Measurements from ENCODE around the gene FAM180B. TPM values are rescaled to one million over a fixed set of nuclear protein-coding genes. Genes with fewer than 3 reads are reported as not detected.

The FAM180B gene
- total RNA-seq (under 1 TPM in 3 of 5 donors, not detected in 2; 0.20 to 0.51 (median 0.28) TPM), total RNA-seq (0 to 0.68 (median 0.20) reads per million in 29 experiments)
- 0.17 TPM for total RNA-seq (2013)

- ATAC-seq (replicated peaks in 1 of 4) (no peak), DNase-seq (no peak)
- no peaks in the 10 kb centered on the region for H3K9me3 Mint-ChIP-seq
- Histone ChIP-seq H3K27ac (ENCODE audit: low read length) (no peak within 1 kb of the TSS), H3K36me3 (ENCODE audit: control insufficient read depth in 2 of 2, extremely low read depth in 1 of 2, insufficient read depth in 1 of 2, low read length in 1 of 2) (peaks cover 20 to 37% of the 10 kb centered on the region in 2 donors), H3K9me3 (no peaks in the 10 kb centered on the region), H3K4me1 (ENCODE audit: control insufficient read depth in 1 of 2, extremely low read depth in 1 of 2, insufficient read depth in 2 of 2, low read length in 2 of 2) (no peaks in the 10 kb centered on the region), H3K4me3 (ENCODE audit: control insufficient read depth in 1 of 2, extremely low read depth in 1 of 2, low read length in 1 of 2) (no peak within 1 kb of the TSS), H3K27me3 (replicated peaks in 1 of 2; ENCODE audit: control insufficient read depth in 2 of 2, extremely low read depth in 1 of 2, insufficient read depth in 2 of 2, low read length in 1 of 2) (no peaks in the 10 kb centered on the region)
- WGBS (ENCODE audit: insufficient coverage), result 91% methylated on average over 11 of the region's 12 CpGs
- POLR2A ChIA-PET, result interaction anchor here in 1 of 2 donors (0.5 kb wide), 1 partner anchor 180 kb away, joined by 3 read pairs; no protein-coding TSS in a partner anchor
- no peak within 1 kb of the TSS for H3K27ac Mint-ChIP-seq
- H3K4me1 Mint-ChIP-seq, result peaks cover 0 to 6% (median 1%) of the 10 kb centered on the region in 3 donors
- H3K4me3 Mint-ChIP-seq, result no peak within 1 kb of the TSS
- H3K36me3 Mint-ChIP-seq, result peaks cover 27% of the 10 kb centered on the region
- no peaks in the 10 kb centered on the region for H3K27me3 Mint-ChIP-seq
- CTCF ChIA-PET, result interaction anchor here in 1 of 2 donors (0.5 kb wide), 1 partner anchor 270 kb away, joined by 3 read pairs; no protein-coding TSS in a partner anchor
Measured at GRCh38 chr11:47586098-47586855, at the start of gene FAM180B. Gene FAM180B (plus strand): TSS chr11:47586678. CDS start chr11:47586769, 91 bp downstream.

- Mint-ChIP-seq H3K4me1 (peaks cover 53 to 72% (median 65%) of the 10 kb centered on the region in 3 donors), H3K9me3 (peaks cover 0 to 3% (median 0%) of the 10 kb centered on the region in 3 donors), H3K27ac (no peak overlapping the region), H3K27me3 (no peaks in the 10 kb centered on the region), H3K4me3 (no peak overlapping the region), H3K36me3 (peaks cover 13% of the 10 kb centered on the region)
- DNase-seq, result no peak
- peaks cover 4 to 43% of the 10 kb centered on the region in 2 experiments for H3K4me1 ChIP-seq (ENCODE audit: control insufficient read depth in 1 of 2, extremely low read depth in 1 of 2, insufficient read depth in 2 of 2, low read length in 2 of 2)
- ChIA-PET CTCF (interaction anchor here in 1 of 2 donors (0.7 kb wide), 1 partner anchor 10 kb away, joined by 7 read pairs; no protein-coding TSS in a partner anchor), POLR2A (interaction anchor here in 1 of 2 donors (0.6 to 0.7 kb wide), 3 partner anchors 25 to 1512 kb away, joined by 4 to 5 read pairs (median 4); no protein-coding TSS in a partner anchor)
- H3K36me3 ChIP-seq (ENCODE audit: control insufficient read depth in 2 of 2, extremely low read depth in 1 of 2, insufficient read depth in 1 of 2, low read length in 1 of 2), result peaks cover 0 to 7% of the 10 kb centered on the region in 2 donors
- H3K9me3 ChIP-seq, result no peaks in the 10 kb centered on the region
- no peak overlapping the region for H3K27ac ChIP-seq (ENCODE audit: low read length)
- H3K27me3 ChIP-seq (replicated peaks in 1 of 2; ENCODE audit: control insufficient read depth in 2 of 2, extremely low read depth in 1 of 2, insufficient read depth in 2 of 2, low read length in 1 of 2), result no peaks in the 10 kb centered on the region
- no peak overlapping the region for H3K4me3 ChIP-seq (ENCODE audit: control insufficient read depth in 1 of 2, extremely low read depth in 1 of 2, low read length in 1 of 2)
- no peak for ATAC-seq (replicated peaks in 1 of 4)
- WGBS (ENCODE audit: insufficient coverage), result 80% methylated on average over 1 of the region's 3 CpGs
Measured at GRCh38 chr11:47536915-47537314, 49.6 kb upstream of the FAM180B start.

- Mint-ChIP-seq H3K27ac (peak overlapping the region in 1 of 2 donors; percentile 49), H3K36me3 (peaks cover 14% of the 10 kb centered on the region), H3K27me3 (no peaks in the 10 kb centered on the region), H3K9me3 (peaks cover 0 to 3% (median 0%) of the 10 kb centered on the region in 3 donors), H3K4me3 (peak overlapping the region in 1 of 3 donors; percentile 53), H3K4me1 (peaks cover 54 to 76% (median 69%) of the 10 kb centered on the region in 3 donors)
- ATAC-seq (replicated peaks in 1 of 4), result no peak
- Histone ChIP-seq H3K27ac (ENCODE audit: low read length) (no peak overlapping the region), H3K9me3 (no peaks in the 10 kb centered on the region), H3K36me3 (ENCODE audit: control insufficient read depth in 2 of 2, extremely low read depth in 1 of 2, insufficient read depth in 1 of 2, low read length in 1 of 2) (peaks cover 0 to 7% of the 10 kb centered on the region in 2 donors), H3K4me1 (ENCODE audit: control insufficient read depth in 1 of 2, extremely low read depth in 1 of 2, insufficient read depth in 2 of 2, low read length in 2 of 2) (peaks cover 4 to 49% of the 10 kb centered on the region in 2 experiments), H3K27me3 (replicated peaks in 1 of 2; ENCODE audit: control insufficient read depth in 2 of 2, extremely low read depth in 1 of 2, insufficient read depth in 2 of 2, low read length in 1 of 2) (no peaks in the 10 kb centered on the region), H3K4me3 (ENCODE audit: control insufficient read depth in 1 of 2, extremely low read depth in 1 of 2, low read length in 1 of 2) (no peak overlapping the region)
- ChIA-PET CTCF (interaction anchor here in 1 of 2 donors (0.7 to 1.5 kb wide), 3 partner anchors 14 to 81 kb away, joined by 3 to 5 read pairs (median 3); no protein-coding TSS in a partner anchor), POLR2A (no interaction called here)
- WGBS (ENCODE audit: insufficient coverage), result 87% methylated on average over 8 of the region's 10 CpGs
- DNase-seq, result no peak
Measured at GRCh38 chr11:47538741-47539565, 47.5 kb upstream of the FAM180B start.

- H3K4me3 Mint-ChIP-seq, result peak overlapping the region in 1 of 3 donors; percentile 66
- DNase-seq (no peak), ATAC-seq (replicated peaks in 1 of 4) (no peak)
- POLR2A ChIA-PET, result no interaction called here
- no CpG with 5 or more reads among the region's 2 CpGs for WGBS (ENCODE audit: insufficient coverage)
- H3K36me3 Mint-ChIP-seq, result peaks cover 16% of the 10 kb centered on the region
- CTCF ChIA-PET, result interaction anchor here in 1 of 2 donors (0.6 to 1.5 kb wide), 4 partner anchors 11 to 171 kb away, joined by 3 to 5 read pairs (median 4); no protein-coding TSS in a partner anchor
- H3K9me3 Mint-ChIP-seq, result peaks cover 0 to 3% (median 0%) of the 10 kb centered on the region in 3 donors
- Histone ChIP-seq H3K9me3 (no peaks in the 10 kb centered on the region), H3K4me3 (ENCODE audit: control insufficient read depth in 1 of 2, extremely low read depth in 1 of 2, low read length in 1 of 2) (no peak overlapping the region), H3K27me3 (replicated peaks in 1 of 2; ENCODE audit: control insufficient read depth in 2 of 2, extremely low read depth in 1 of 2, insufficient read depth in 2 of 2, low read length in 1 of 2) (no peaks in the 10 kb centered on the region), H3K27ac (ENCODE audit: low read length) (no peak overlapping the region), H3K4me1 (ENCODE audit: control insufficient read depth in 1 of 2, extremely low read depth in 1 of 2, insufficient read depth in 2 of 2, low read length in 2 of 2) (peaks cover 4 to 51% of the 10 kb centered on the region in 2 experiments), H3K36me3 (ENCODE audit: control insufficient read depth in 2 of 2, extremely low read depth in 1 of 2, insufficient read depth in 1 of 2, low read length in 1 of 2) (peaks cover 0 to 7% of the 10 kb centered on the region in 2 donors)
- peak overlapping the region in 1 of 2 donors; percentile 12 for H3K27ac Mint-ChIP-seq
- no peaks in the 10 kb centered on the region for H3K27me3 Mint-ChIP-seq
- H3K4me1 Mint-ChIP-seq, result peaks cover 61 to 81% (median 75%) of the 10 kb centered on the region in 3 donors
Measured at GRCh38 chr11:47539681-47540039, 46.8 kb upstream of the FAM180B start.

GRCh38 chr11:47541070-47541469 lies 45.4 kb upstream of the FAM180B start:
- H3K36me3 ChIP-seq (ENCODE audit: control insufficient read depth in 2 of 2, extremely low read depth in 1 of 2, insufficient read depth in 1 of 2, low read length in 1 of 2), result peaks cover 0 to 3% of the 10 kb centered on the region in 2 donors
- Mint-ChIP-seq H3K4me1 (peaks cover 59 to 78% (median 74%) of the 10 kb centered on the region in 3 donors), H3K36me3 (peaks cover 11% of the 10 kb centered on the region), H3K27ac (peak overlapping the region; percentile 58 to 73), H3K9me3 (peaks cover 0 to 3% (median 0%) of the 10 kb centered on the region in 3 donors), H3K4me3 (peak overlapping the region; percentile 50 to 66 (median 51)), H3K27me3 (no peaks in the 10 kb centered on the region)
- ATAC-seq (replicated peaks in 1 of 4), result no peak
- POLR2A ChIA-PET, result interaction anchor here (0.5 to 0.8 kb wide), 3 partner anchors 14 to 87 kb away, joined by 3 to 18 read pairs (median 4); no protein-coding TSS in a partner anchor
- H3K4me1 ChIP-seq (ENCODE audit: control insufficient read depth in 1 of 2, extremely low read depth in 1 of 2, insufficient read depth in 2 of 2, low read length in 2 of 2), result peaks cover 6 to 55% of the 10 kb centered on the region in 2 experiments
- no peak for DNase-seq
- H3K9me3 ChIP-seq, result no peaks in the 10 kb centered on the region
- WGBS (ENCODE audit: insufficient coverage), result 100% methylated on average over 1 of the region's 2 CpGs
- no peak overlapping the region for H3K4me3 ChIP-seq (ENCODE audit: control insufficient read depth in 1 of 2, extremely low read depth in 1 of 2, low read length in 1 of 2)
- H3K27me3 ChIP-seq (replicated peaks in 1 of 2; ENCODE audit: control insufficient read depth in 2 of 2, extremely low read depth in 1 of 2, insufficient read depth in 2 of 2, low read length in 1 of 2), result no peaks in the 10 kb centered on the region
- CTCF ChIA-PET, result interaction anchor here in 1 of 2 donors (1.6 kb wide), 1 partner anchor 11 kb away, joined by 3 read pairs; no protein-coding TSS in a partner anchor
- no peak overlapping the region for H3K27ac ChIP-seq (ENCODE audit: low read length)
